HAP-1 (cell line): Measurements from ENCODE around the gene MAP3K6.
"Not testable (repeated sequence)": the region's sequence is repeated elsewhere in the genome, so short reads cannot be mapped to it uniquely, and the experiment has no call there.

ENCODE experiments used
- DNase-seq, 2 experiments: peaks; one replicate each; pipeline ENCODE4 v3.0.0-alpha.2; 2016 to 2020; ENCODE audit warnings: low spot score in 2 of 2
- H3K27me3 ChIP-seq: fragments of 250-450 bp; sonication (Bioruptor Pico); 2 replicates; pipeline ENCODE4 v1.5.1; 2020; ENCODE audit warnings: low read depth, mild to moderate bottlenecking, moderate library complexity
- H3K36me3 ChIP-seq: fragments of 250-450 bp; sonication (Bioruptor Pico); replicated peaks from 2 replicates; pipeline ENCODE4 v1.5.1; 2020; ENCODE audit warnings: mild to moderate bottlenecking
- H3K4me1 ChIP-seq: fragments of 250-450 bp; sonication (Bioruptor Pico); 2 replicates; pipeline ENCODE4 v1.5.1; 2020; ENCODE audit warnings: mild to moderate bottlenecking
- H3K4me3 ChIP-seq: fragments of 250-450 bp; sonication (Bioruptor Pico); 2 replicates; pipeline ENCODE4 v1.5.1; 2020; ENCODE audit warnings: mild to moderate bottlenecking, moderate library complexity
- H3K9me3 ChIP-seq: fragments of 250-450 bp; sonication (Bioruptor Pico); 2 replicates; pipeline ENCODE4 v1.5.1; 2020; ENCODE audit warnings: mild to moderate bottlenecking, moderate library complexity
- in situ Hi-C: fragments of 300-500 bp; cut with MboI; formaldehyde crosslinking; loops from 3 replicates; pipeline ENCODE4 v1.14.3; 2020; ENCODE audit warnings: low sequenced_read_pairs, inconsistent platforms, mixed read lengths

Gene MAP3K6

GRCh38 chr1:27392778-27393635 is 26.2 kb upstream of the MAP3K6 start:
- in situ Hi-C loops = no loop called here
- peak; percentile 3 to 52 for DNase-seq
- no peaks in the 10 kb centered on the region for H3K27me3 ChIP-seq
- H3K36me3 ChIP-seq = no peaks in the 10 kb centered on the region
- peaks cover 8% of the 10 kb centered on the region for H3K4me1 ChIP-seq
- H3K4me3 ChIP-seq = peak overlapping the region; percentile 73
- H3K9me3 ChIP-seq = no peaks in the 10 kb centered on the region

GRCh38 chr1:27392096-27392777 is 25.5 kb upstream of the MAP3K6 start, which contains the start of gene GPR3:
TSS of gene GPR3 (plus strand) at chr1:27392622. CDS start at chr1:27393799, 1,177 bp downstream.
- no peaks in the 10 kb centered on the region for H3K36me3 ChIP-seq
- H3K4me3 ChIP-seq = peak within 1 kb of the TSS; percentile 73
- peaks cover 8% of the 10 kb centered on the region for H3K4me1 ChIP-seq
- DNase-seq = peak; percentile 93 to 97
- in situ Hi-C loops = no loop called here
- no peaks in the 10 kb centered on the region for H3K9me3 ChIP-seq
- H3K27me3 ChIP-seq = no peaks in the 10 kb centered on the region

- in situ Hi-C loops = no loop called here
- no peaks in the 10 kb centered on the region for H3K27me3 ChIP-seq
- no peaks in the 10 kb centered on the region for H3K36me3 ChIP-seq
- peaks cover 8% of the 10 kb centered on the region for H3K4me1 ChIP-seq
- peak in 1 of 2 experiments; percentile 35 for DNase-seq
- peak overlapping the region; percentile 73; the same call in 1 of the 2 replicates for H3K4me3 ChIP-seq
- H3K9me3 ChIP-seq = no peaks in the 10 kb centered on the region
Measured at GRCh38 chr1:27391511-27392095, 24.8 kb upstream of the MAP3K6 start.

- Histone ChIP-seq H3K4me1 (peaks cover 8% of the 10 kb centered on the region), H3K27me3 (no peaks in the 10 kb centered on the region), H3K4me3 (no peak overlapping the region), H3K36me3 (no peaks in the 10 kb centered on the region), H3K9me3 (no peaks in the 10 kb centered on the region)
- DNase-seq = peak in 1 of 2 experiments; percentile 81
- in situ Hi-C loops = loop anchor here (5.0 to 10.0 kb wide), 2 partner anchors 86 to 284 kb away; no protein-coding TSS in a partner anchor
Measured at GRCh38 chr1:27388337-27389005, 21.7 kb upstream of the MAP3K6 start.

GRCh38 chr1:27384797-27385196 is 18.0 kb upstream of the MAP3K6 start:
- in situ Hi-C loops = loop anchor here (5.0 to 10.0 kb wide), 2 partner anchors 82 to 280 kb away; no protein-coding TSS in a partner anchor
- H3K4me3 ChIP-seq, H3K36me3 ChIP-seq, H3K27me3 ChIP-seq, DNase-seq, H3K9me3 ChIP-seq, H3K4me1 ChIP-seq: not testable (repeated sequence)

- Histone ChIP-seq H3K4me1 (no peaks in the 10 kb centered on the region), H3K36me3 (no peaks in the 10 kb centered on the region), H3K4me3 (no peak overlapping the region), H3K9me3 (no peaks in the 10 kb centered on the region), H3K27me3 (no peaks in the 10 kb centered on the region)
- no peak for DNase-seq
- in situ Hi-C loops = loop anchor here (10.0 kb wide), 1 partner anchor 279 kb away; no protein-coding TSS in a partner anchor
Measured at GRCh38 chr1:27383661-27384060, 16.9 kb upstream of the MAP3K6 start.

- Histone ChIP-seq H3K27me3 (no peaks in the 10 kb centered on the region), H3K9me3 (no peaks in the 10 kb centered on the region), H3K36me3 (no peaks in the 10 kb centered on the region), H3K4me3 (no peak within 1 kb of the TSS), H3K4me1 (no peaks in the 10 kb centered on the region)
- in situ Hi-C loops = loop anchor here (10.0 kb wide), 1 partner anchor 278 kb away; no protein-coding TSS in a partner anchor
- DNase-seq = peak in 1 of 2 experiments; percentile 31
Measured at GRCh38 chr1:27383039-27383605, 16.4 kb upstream of the MAP3K6 start, which contains the start of gene CD164L2. TSS of gene CD164L2 (minus strand) at chr1:27383333. CDS start at chr1:27383239, 94 bp downstream.

- no peaks in the 10 kb centered on the region for H3K27me3 ChIP-seq
- no peaks in the 10 kb centered on the region for H3K36me3 ChIP-seq
- no peaks in the 10 kb centered on the region for H3K9me3 ChIP-seq
- H3K4me3 ChIP-seq = no peak overlapping the region
- in situ Hi-C loops = loop anchor here (10.0 kb wide), 1 partner anchor 277 kb away; no protein-coding TSS in a partner anchor
- DNase-seq = no peak
- no peaks in the 10 kb centered on the region for H3K4me1 ChIP-seq
Measured at GRCh38 chr1:27381969-27382762, 15.4 kb upstream of the MAP3K6 start.

GRCh38 chr1:27380766-27381733 is 14.3 kb upstream of the MAP3K6 start:
- in situ Hi-C loops = loop anchor here (10.0 kb wide), 1 partner anchor 276 kb away; no protein-coding TSS in a partner anchor

GRCh38 chr1:27380224-27380623 is 13.5 kb upstream of the MAP3K6 start:
- no peaks in the 10 kb centered on the region for H3K4me1 ChIP-seq

More at GRCh38 chr1:27380766-27381733, 14.3 kb upstream of the MAP3K6 start:
- DNase-seq = no peak
- Histone ChIP-seq H3K27me3 (no peaks in the 10 kb centered on the region), H3K4me1 (no peaks in the 10 kb centered on the region), H3K36me3 (no peaks in the 10 kb centered on the region), H3K4me3 (no peak overlapping the region), H3K9me3 (no peaks in the 10 kb centered on the region)

GRCh38 chr1:27379564-27380122 is 12.9 kb upstream of the MAP3K6 start:
- Histone ChIP-seq H3K27me3 (no peaks in the 10 kb centered on the region), H3K36me3 (no peaks in the 10 kb centered on the region), H3K9me3 (no peaks in the 10 kb centered on the region), H3K4me3 (no peak overlapping the region), H3K4me1 (no peaks in the 10 kb centered on the region)
- no peak for DNase-seq
- in situ Hi-C loops = loop anchor here (10.0 kb wide), 1 partner anchor 275 kb away; no protein-coding TSS in a partner anchor

More at GRCh38 chr1:27380224-27380623, 13.5 kb upstream of the MAP3K6 start:
- Histone ChIP-seq H3K36me3 (no peaks in the 10 kb centered on the region), H3K9me3 (no peaks in the 10 kb centered on the region), H3K4me3 (no peak overlapping the region), H3K27me3 (no peaks in the 10 kb centered on the region)
- DNase-seq = no peak
- in situ Hi-C loops = loop anchor here (10.0 kb wide), 1 partner anchor 275 kb away; no protein-coding TSS in a partner anchor
